Nephron progenitor cell (in vitro differentiated cells): ENCODE measurements around the gene SMG7.
A peak's percentile ranks its signal among the peaks of the same experiment; 100 is the strongest.

ENCODE experiments used
- DNase-seq: peaks from one replicate; pipeline ENCODE4 v3.0.0; 2021
- H3K27ac Mint-ChIP-seq: 2 replicates; pipeline ENCODE4 v1.8.0; 2021; ENCODE audit warnings: mild to moderate bottlenecking, moderate library complexity, mixed read lengths
- H3K27me3 Mint-ChIP-seq: 2 replicates; pipeline ENCODE4 v1.8.0; 2021; ENCODE audit warnings: mild to moderate bottlenecking, low read depth, mixed read lengths; ENCODE audit not compliant: poor library complexity
- H3K36me3 Mint-ChIP-seq: 2 replicates; pipeline ENCODE4 v1.8.0; 2021; ENCODE audit warnings: low read depth, mixed read lengths
- H3K4me1 Mint-ChIP-seq: 2 replicates; pipeline ENCODE4 v1.8.0; 2021; ENCODE audit warnings: mixed read lengths
- H3K4me3 Mint-ChIP-seq: 2 replicates; pipeline ENCODE4 v1.8.0; 2021; ENCODE audit warnings: mild to moderate bottlenecking, moderate library complexity, mixed read lengths
- H3K9me3 Mint-ChIP-seq: 2 replicates; pipeline ENCODE4 v1.8.0; 2021; ENCODE audit warnings: mild to moderate bottlenecking, moderate library complexity, mixed read lengths
- TF ChIP-seq, protein P1 (sequence below): fragments of 200-600 bp; sonication (generic); IDR thresholded peaks from 2 replicates; pipeline ENCODE4 v1.5.0; 2021; ENCODE audit warnings: antibody characterized with exemption

The SMG7 gene

GRCh38 chr1:183506561-183506960 lies 34.3 kb downstream of the SMG7 start:
- Mint-ChIP-seq H3K27ac (no peak overlapping the region), H3K9me3 (no peaks in the 10 kb centered on the region), H3K27me3 (no peaks in the 10 kb centered on the region), H3K4me3 (no peak overlapping the region), H3K36me3 (no peaks in the 10 kb centered on the region), H3K4me1 (no peaks in the 10 kb centered on the region)
- TF ChIP-seq, protein P1, sequence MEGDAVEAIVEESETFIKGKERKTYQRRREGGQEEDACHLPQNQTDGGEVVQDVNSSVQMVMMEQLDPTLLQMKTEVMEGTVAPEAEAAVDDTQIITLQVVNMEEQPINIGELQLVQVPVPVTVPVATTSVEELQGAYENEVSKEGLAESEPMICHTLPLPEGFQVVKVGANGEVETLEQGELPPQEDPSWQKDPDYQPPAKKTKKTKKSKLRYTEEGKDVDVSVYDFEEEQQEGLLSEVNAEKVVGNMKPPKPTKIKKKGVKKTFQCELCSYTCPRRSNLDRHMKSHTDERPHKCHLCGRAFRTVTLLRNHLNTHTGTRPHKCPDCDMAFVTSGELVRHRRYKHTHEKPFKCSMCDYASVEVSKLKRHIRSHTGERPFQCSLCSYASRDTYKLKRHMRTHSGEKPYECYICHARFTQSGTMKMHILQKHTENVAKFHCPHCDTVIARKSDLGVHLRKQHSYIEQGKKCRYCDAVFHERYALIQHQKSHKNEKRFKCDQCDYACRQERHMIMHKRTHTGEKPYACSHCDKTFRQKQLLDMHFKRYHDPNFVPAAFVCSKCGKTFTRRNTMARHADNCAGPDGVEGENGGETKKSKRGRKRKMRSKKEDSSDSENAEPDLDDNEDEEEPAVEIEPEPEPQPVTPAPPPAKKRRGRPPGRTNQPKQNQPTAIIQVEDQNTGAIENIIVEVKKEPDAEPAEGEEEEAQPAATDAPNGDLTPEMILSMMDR = no peak
- no peak for DNase-seq

- no peak for DNase-seq
- no peak overlapping the region for H3K4me3 Mint-ChIP-seq
- H3K27ac Mint-ChIP-seq = no peak overlapping the region
- H3K4me1 Mint-ChIP-seq = no peaks in the 10 kb centered on the region
- TF ChIP-seq, protein P1 = no peak
- no peaks in the 10 kb centered on the region for H3K9me3 Mint-ChIP-seq
- no peaks in the 10 kb centered on the region for H3K27me3 Mint-ChIP-seq
- no peaks in the 10 kb centered on the region for H3K36me3 Mint-ChIP-seq
These were observed 36.4 kb downstream of the SMG7 start for GRCh38 chr1:183508694-183509093.

- peaks cover 9% of the 10 kb centered on the region for H3K36me3 Mint-ChIP-seq
- no peak overlapping the region for H3K4me3 Mint-ChIP-seq
- TF ChIP-seq, protein P1 = no peak
- no peaks in the 10 kb centered on the region for H3K4me1 Mint-ChIP-seq
- H3K9me3 Mint-ChIP-seq = no peaks in the 10 kb centered on the region
- DNase-seq = no peak
- no peaks in the 10 kb centered on the region for H3K27me3 Mint-ChIP-seq
- peak overlapping the region; percentile 95 for H3K27ac Mint-ChIP-seq
These were observed 40.2 kb downstream of the SMG7 start for GRCh38 chr1:183512450-183512849.

DNA sequence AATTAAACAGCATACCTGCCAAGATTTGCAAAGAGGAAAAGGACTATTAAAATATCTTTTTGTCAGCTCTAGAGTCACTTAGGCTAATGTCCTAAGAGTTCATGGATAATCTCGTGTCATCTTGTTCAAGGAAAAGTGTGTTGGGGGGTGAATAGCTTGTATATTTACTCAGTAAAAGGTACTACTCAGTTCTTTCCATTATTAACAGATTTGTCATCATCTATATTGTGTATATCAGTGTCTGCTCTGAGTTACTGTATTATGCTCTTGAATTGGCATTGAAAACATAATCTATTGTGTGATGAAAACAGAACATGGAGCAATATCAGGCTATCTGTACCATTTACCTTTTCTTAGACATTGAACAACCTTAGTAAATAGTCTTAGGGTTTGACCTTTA lies 41.9 kb downstream of the SMG7 start:
- Mint-ChIP-seq H3K4me3 (no peak overlapping the region), H3K27me3 (no peaks in the 10 kb centered on the region), H3K4me1 (no peaks in the 10 kb centered on the region), H3K9me3 (no peaks in the 10 kb centered on the region), H3K36me3 (peaks cover 19% of the 10 kb centered on the region), H3K27ac (no peak overlapping the region)
- DNase-seq = no peak
- TF ChIP-seq, protein P1 = no peak

GRCh38 chr1:183515002-183515689 lies 42.8 kb downstream of the SMG7 start:
- no peak overlapping the region for H3K4me3 Mint-ChIP-seq
- H3K27me3 Mint-ChIP-seq = no peaks in the 10 kb centered on the region
- no peaks in the 10 kb centered on the region for H3K9me3 Mint-ChIP-seq
- DNase-seq = no peak
- TF ChIP-seq, protein P1 = no peak
- H3K27ac Mint-ChIP-seq = no peak overlapping the region
- no peaks in the 10 kb centered on the region for H3K4me1 Mint-ChIP-seq
- H3K36me3 Mint-ChIP-seq = peaks cover 26% of the 10 kb centered on the region

DNA sequence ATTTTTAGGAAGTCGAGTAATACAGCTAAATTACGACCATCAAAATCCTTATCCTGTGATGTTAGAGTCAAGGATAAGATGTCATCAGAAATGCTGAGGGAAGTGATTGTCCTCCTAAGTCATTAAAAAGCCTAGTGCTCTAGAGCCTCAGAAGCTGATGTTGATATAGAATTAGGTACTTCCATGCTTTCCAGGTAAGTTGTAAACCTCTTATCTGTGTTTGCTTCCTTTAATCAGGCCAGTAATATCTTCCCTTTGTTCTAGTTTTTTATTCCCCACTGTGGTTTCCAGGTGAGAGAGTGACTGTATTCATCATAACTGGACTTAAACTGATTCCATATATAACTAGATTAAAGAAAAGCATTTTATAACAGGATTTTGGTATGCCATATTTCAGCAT lies 44.4 kb downstream of the SMG7 start:
- TF ChIP-seq, protein P1 = no peak
- DNase-seq = no peak
- no peaks in the 10 kb centered on the region for H3K9me3 Mint-ChIP-seq
- H3K4me3 Mint-ChIP-seq = no peak overlapping the region
- peaks cover 38% of the 10 kb centered on the region for H3K36me3 Mint-ChIP-seq
- no peaks in the 10 kb centered on the region for H3K4me1 Mint-ChIP-seq
- no peaks in the 10 kb centered on the region for H3K27me3 Mint-ChIP-seq
- H3K27ac Mint-ChIP-seq = no peak overlapping the region
